Choroid plexus epithelial cell (primary cell): ENCODE results near the gene GALR1.
"Not testable (repeated sequence)": the region's sequence is repeated elsewhere in the genome, so short reads cannot be mapped to it uniquely, and the experiment has no call there.

Experiments used
- DNase-seq: peaks from one replicate; pipeline ENCODE4 v3.0.0-alpha.2; 2010; ENCODE audit warnings: low read depth
- H3K4me3 ChIP-seq: 2 replicates; pipeline ENCODE4 v1.5.1; 2011; ENCODE audit warnings: low read depth, mild to moderate bottlenecking, control low read depth, low read length, moderate library complexity
- TF ChIP-seq, protein P1 (sequence below): conservative IDR thresholded peaks from 2 replicates; pipeline ENCODE4 v1.5.1; 2011; ENCODE audit warnings: low read depth, mild to moderate bottlenecking, control low read depth, inconsistent platforms, low read length, moderate library complexity

GALR1 gene

DNA sequence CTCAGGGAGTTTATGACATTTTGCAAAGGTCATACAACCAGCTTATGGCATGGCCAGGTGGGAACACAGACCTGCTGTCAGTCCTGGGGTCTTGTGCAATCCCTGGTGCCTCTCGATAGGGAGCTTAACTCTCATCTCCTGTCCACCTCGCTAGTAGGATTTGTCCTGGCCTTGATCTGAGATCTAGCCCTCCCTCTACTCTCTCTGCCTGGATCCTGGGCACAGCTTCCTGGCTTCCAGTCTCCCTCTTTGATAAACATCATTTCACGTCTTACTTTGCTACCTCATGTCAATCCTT, 13.8 kb downstream of the GALR1 start:
- DNase-seq = no peak
- TF ChIP-seq, protein P1, sequence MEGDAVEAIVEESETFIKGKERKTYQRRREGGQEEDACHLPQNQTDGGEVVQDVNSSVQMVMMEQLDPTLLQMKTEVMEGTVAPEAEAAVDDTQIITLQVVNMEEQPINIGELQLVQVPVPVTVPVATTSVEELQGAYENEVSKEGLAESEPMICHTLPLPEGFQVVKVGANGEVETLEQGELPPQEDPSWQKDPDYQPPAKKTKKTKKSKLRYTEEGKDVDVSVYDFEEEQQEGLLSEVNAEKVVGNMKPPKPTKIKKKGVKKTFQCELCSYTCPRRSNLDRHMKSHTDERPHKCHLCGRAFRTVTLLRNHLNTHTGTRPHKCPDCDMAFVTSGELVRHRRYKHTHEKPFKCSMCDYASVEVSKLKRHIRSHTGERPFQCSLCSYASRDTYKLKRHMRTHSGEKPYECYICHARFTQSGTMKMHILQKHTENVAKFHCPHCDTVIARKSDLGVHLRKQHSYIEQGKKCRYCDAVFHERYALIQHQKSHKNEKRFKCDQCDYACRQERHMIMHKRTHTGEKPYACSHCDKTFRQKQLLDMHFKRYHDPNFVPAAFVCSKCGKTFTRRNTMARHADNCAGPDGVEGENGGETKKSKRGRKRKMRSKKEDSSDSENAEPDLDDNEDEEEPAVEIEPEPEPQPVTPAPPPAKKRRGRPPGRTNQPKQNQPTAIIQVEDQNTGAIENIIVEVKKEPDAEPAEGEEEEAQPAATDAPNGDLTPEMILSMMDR = no peak
- H3K4me3 ChIP-seq = no peak overlapping the region

DNA sequence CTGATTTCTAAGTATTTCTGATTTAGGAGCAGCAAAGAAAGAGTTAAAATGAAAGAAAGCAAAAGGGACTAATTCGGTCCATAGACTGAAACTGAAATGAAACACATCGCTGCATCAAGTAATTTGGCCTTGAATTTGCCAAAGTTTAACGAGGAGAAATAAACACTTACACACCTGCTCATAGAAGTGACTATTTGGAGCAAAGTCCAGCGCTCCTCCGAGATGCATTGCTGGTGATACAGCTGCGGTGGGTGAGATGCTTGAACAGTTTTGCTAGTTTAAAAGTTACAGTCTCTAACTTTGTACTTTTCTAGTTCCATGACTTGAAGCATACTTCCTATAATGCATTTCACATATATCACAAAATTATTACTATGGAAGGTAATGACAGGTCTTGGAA, 18.3 kb downstream of the GALR1 start:
- H3K4me3 ChIP-seq = no peak overlapping the region
- DNase-seq = no peak
- TF ChIP-seq, protein P1 = no peak

DNA sequence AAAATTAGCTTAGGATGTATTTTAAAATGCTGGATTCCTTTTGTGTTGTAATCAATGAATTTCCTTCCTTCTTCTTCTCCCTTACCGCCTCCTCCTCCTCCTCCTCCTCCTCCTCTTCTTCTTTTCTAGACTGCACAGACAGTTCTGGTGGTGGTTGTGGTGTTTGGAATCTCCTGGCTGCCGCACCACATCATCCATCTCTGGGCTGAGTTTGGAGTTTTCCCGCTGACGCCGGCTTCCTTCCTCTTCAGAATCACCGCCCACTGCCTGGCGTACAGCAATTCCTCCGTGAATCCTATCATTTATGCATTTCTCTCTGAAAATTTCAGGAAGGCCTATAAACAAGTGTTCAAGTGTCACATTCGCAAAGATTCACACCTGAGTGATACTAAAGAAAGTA, 18.8 kb downstream of the GALR1 start:
- TF ChIP-seq, protein P1 = no peak
- DNase-seq = no peak
- H3K4me3 ChIP-seq = no peak overlapping the region

DNA sequence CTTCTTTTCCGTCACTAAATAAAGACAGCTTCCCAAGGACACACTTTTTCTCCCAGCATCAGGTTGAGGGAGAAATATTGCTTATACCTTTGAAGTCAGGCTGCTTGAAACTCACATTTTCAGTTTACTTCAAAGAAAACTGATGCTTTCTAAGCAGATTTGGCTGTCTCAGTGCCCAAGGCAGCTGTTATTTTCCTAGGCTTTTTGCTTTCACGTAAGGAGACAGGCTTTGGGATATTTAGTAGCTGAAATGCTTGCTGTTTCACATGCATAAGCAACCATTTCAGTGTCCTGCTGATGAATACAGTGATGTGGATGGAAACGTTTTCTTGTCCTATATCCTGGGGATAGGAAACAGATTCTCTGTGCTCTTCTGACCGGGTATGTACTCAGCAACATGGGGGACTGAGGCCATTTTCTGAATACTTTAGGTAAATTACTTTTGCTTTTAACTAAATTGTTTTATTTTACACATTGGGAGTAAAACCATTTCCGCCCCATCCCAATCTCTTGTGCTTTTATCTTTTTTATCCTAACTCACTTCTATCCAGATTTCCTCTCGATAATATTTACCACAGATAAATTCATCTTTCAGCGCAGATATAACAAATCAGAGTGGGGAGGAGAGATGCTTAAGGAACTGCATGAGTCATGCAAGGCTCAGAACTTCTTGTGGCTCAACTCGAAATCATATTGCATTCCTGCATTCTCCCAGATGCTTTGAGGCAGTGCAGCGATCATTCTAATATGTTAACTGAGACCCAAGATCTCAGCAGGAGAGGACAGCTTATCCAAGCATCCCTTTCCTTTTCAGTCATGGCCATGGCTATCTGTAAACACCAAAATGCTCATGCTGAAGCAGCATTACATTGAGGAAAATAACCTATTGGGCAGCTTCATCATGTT, 22.2 kb downstream of the GALR1 start:
- TF ChIP-seq, protein P1 = no peak
- no peak overlapping the region for H3K4me3 ChIP-seq
- peak; percentile 93 for DNase-seq

DNA sequence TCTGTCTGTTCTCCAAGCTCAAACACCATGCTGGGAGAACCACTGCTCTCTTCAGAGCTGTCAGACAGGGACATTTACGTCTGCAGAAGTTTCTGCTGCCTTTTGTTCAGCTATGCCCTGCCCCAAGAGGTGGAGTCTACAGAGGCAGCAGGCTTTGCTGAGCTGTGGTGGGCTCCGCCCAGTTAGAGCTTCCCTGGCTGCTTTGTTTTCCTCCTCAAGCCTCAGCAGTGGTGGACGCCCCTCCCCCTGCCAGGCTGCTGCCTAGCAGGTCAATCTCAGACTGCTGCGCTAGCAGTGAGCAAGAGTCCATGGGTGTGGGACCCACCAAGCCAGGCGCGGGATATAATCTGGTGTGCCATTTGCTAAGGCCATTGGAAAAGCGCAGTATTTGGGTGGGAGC, 41.2 kb downstream of the GALR1 start:
- H3K4me3 ChIP-seq, DNase-seq: not testable (repeated sequence)

DNA sequence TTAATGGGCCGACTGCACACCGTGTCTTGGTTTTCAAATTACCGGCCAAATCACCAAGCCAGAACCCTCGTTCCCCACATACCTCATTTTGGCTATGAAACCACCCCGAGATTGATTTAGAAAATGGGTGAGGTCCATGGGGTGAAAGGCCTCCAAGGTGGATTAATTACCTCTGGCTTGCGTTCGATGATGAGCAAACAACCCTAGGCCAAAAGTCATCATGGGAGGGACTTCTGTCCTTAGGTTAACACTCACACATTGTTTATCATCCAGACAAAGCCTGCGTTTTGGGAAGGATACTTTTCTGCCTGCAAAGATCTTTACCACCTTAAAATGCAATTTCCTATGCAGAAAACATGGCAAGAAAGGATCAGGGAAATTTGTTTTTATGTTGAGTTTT, 48.5 kb downstream of the GALR1 start:
- TF ChIP-seq, protein P1 = no peak
- no peak for DNase-seq
- H3K4me3 ChIP-seq = no peak overlapping the region

DNA sequence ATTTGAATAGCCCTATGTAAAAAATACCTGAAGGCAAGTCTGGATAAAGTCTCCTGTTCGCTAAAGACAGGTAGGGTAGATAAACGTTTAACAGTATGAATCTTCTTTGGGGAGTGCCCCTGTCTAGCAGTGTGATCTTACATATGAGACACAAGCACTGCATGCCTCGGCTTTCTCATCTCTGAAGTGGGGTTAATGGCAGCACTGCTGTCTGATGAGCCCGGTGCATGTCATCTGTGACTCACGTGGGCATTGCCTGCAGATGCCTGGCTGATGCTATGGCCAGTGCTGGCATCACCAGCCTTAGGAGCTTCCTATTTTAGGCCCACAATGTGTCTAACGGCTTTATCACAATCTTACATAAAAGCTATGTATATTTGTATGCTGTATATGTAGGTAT, 50.1 kb downstream of the GALR1 start:
- TF ChIP-seq, protein P1 = no peak
- H3K4me3 ChIP-seq = no peak overlapping the region
- DNase-seq = no peak
